GM12891 (cell line): Measurements from ENCODE around the gene PPIP5K1.
"Not testable (repeated sequence)": the region's sequence is repeated elsewhere in the genome, so short reads cannot be mapped to it uniquely, and the experiment has no call there.

Experiments
- PAX5 ChIP-seq: IDR thresholded peaks from 2 replicates; pipeline ENCODE4 v1.6.1; 2011; ENCODE audit warnings: low read length, moderate library complexity, mild to moderate bottlenecking; ENCODE audit not compliant: insufficient read depth, severe bottlenecking
- POLR2A ChIP-seq: IDR thresholded peaks from 2 replicates; pipeline ENCODE4 v1.6.1; 2011; ENCODE audit warnings: low read depth, low read length, control low read depth
- POLR2AphosphoS5 ChIP-seq: IDR thresholded peaks from 2 replicates; pipeline ENCODE4 v1.6.1; 2011; ENCODE audit warnings: low read depth, low read length, control low read depth
- POU2F2 ChIP-seq: IDR thresholded peaks from 2 replicates; pipeline ENCODE4 v1.6.1; 2011; ENCODE audit warnings: low read depth, mild to moderate bottlenecking, control low read depth, low read length, moderate library complexity
- SPI1 ChIP-seq: IDR thresholded peaks from 2 replicates; pipeline ENCODE4 v1.6.1; 2011; ENCODE audit warnings: low read depth, low read length, control low read depth

DNA sequence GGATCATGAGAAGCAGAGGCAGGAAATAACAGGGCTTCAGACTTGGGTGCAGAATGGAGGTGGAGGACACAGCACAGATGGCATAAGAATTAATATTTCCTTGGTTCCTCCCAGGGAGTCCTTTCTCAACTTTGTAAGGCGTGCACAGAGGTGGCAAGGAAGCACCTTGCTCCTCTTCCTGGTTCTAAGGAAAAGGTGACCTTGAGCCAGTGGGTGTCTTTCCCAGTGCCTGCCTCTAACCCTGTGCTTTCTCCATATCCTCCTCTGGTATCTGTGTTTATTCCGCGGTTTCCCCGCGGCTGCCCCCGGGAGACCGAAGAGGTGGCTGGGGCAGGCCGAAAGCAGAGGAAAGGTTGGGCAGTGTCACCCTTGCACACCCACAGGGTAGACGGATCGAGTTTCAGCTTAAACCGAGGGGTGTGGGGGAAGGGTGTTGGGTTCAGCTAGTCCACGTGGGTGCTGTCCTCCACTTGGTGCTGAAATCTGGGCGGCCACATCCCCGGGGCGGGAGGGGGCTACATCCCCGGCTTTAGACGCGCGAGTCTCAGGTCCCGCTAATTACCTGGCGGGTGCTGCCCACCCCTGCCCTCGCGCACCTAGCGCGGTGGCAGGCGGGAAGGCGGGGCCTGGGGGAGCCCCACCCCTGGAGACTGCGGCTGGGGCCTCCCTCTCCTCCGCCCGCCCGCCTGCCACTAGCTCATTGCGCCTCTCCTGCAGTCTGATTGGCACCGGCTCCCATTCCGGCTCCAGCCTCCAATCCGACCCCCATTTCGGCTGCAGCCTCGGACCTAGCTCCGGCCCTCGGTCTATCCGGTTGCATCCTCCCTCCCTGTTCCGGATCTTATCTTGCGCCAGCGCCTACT is 3.6 kb upstream of the PPIP5K1 start, which contains the start of gene CKMT1B:
- TF ChIP-seq POLR2AphosphoS5, POLR2A, POU2F2, SPI1, PAX5: not testable (repeated sequence)
